ENCODE data around the gene RPS21.

Gene RPS21

GRCh38 chr20:62386383-62387218 lies at the start of gene RPS21:
Gene RPS21, plus strand, starts transcription at chr20:62387103. Its CDS starts 236 bp downstream, at chr20:62387339.
- peak; percentile 81 to 89 for DNase-seq

GRCh38 chr20:62337558-62338293 lies 49.2 kb upstream of the RPS21 start:
- DNase-seq: no peak

GRCh38 chr20:62338294-62338620 lies 48.6 kb upstream of the RPS21 start:
- no peak for DNase-seq

GRCh38 chr20:62339647-62340062 lies 47.2 kb upstream of the RPS21 start:
- DNase-seq: peak in 1 of 2 donors; percentile 8

- DNase-seq: no peak
Observed at GRCh38 chr20:62342910-62343309, 44.0 kb upstream of the RPS21 start.

GRCh38 chr20:62344092-62344491 lies 42.8 kb upstream of the RPS21 start:
- no peak for DNase-seq

- no peak for DNase-seq
Observed at GRCh38 chr20:62344782-62345181, 42.1 kb upstream of the RPS21 start.

- no peak for DNase-seq
Observed at GRCh38 chr20:62345681-62346370, 41.1 kb upstream of the RPS21 start.

- DNase-seq: no peak
Observed at GRCh38 chr20:62346398-62347150, 40.3 kb upstream of the RPS21 start.

- no peak for DNase-seq
Observed at GRCh38 chr20:62347151-62347404, 39.8 kb upstream of the RPS21 start.

GRCh38 chr20:62347445-62347844 lies 39.5 kb upstream of the RPS21 start:
- no peak for DNase-seq

GRCh38 chr20:62348604-62349003 lies 38.3 kb upstream of the RPS21 start:
- DNase-seq: no peak

GRCh38 chr20:62349556-62350097 lies 37.3 kb upstream of the RPS21 start:
- DNase-seq: no peak

- DNase-seq: no peak
Observed at GRCh38 chr20:62350098-62350628, 36.7 kb upstream of the RPS21 start.

GRCh38 chr20:62350629-62351422 lies 36.1 kb upstream of the RPS21 start:
- DNase-seq: no peak

GRCh38 chr20:62351469-62352401 lies 35.2 kb upstream of the RPS21 start:
- DNase-seq: no peak

- DNase-seq: peak; percentile 57 to 72
Observed at GRCh38 chr20:62352402-62353288, 34.3 kb upstream of the RPS21 start.

- no peak for DNase-seq
Observed at GRCh38 chr20:62353289-62354030, 33.4 kb upstream of the RPS21 start.
